Trophoblast cell (in vitro differentiated cells and primary cell): ENCODE results near the gene ADORA3.

Experiments used
- DNase-seq, 2 donors: peaks; one replicate each; pipeline ENCODE4 v3.0.0-alpha.2; 2016
- H2AFZ ChIP-seq: 2 replicates; pipeline ENCODE4 v1.6.1; 2013; ENCODE audit warnings: low read length, moderate library complexity, mild to moderate bottlenecking; ENCODE audit not compliant: insufficient read depth, poor library complexity
- H2AK5ac ChIP-seq: 2 replicates; pipeline ENCODE4 v1.6.1; 2013; ENCODE audit warnings: mild to moderate bottlenecking, low read length
- H2BK120ac ChIP-seq: 2 replicates; pipeline ENCODE4 v1.6.1; 2013; ENCODE audit warnings: low read length, mild to moderate bottlenecking, moderate library complexity; ENCODE audit not compliant: insufficient read depth, poor library complexity
- H2BK12ac ChIP-seq: 2 replicates; pipeline ENCODE4 v1.6.1; 2013; ENCODE audit warnings: mild to moderate bottlenecking, low read length, moderate library complexity
- H2BK5ac ChIP-seq: 2 replicates; pipeline ENCODE4 v1.6.1; 2013; ENCODE audit warnings: low read length, low read depth, moderate library complexity, mild to moderate bottlenecking; ENCODE audit not compliant: poor library complexity
- H3K14ac ChIP-seq: 2 replicates; pipeline ENCODE4 v1.6.1; 2013; ENCODE audit warnings: mild to moderate bottlenecking, low read length
- H3K18ac ChIP-seq: 2 replicates; pipeline ENCODE4 v1.6.1; 2013; ENCODE audit warnings: mild to moderate bottlenecking, low read length
- H3K23ac ChIP-seq: 2 replicates; pipeline ENCODE4 v1.6.1; 2013; ENCODE audit warnings: low read length
- H3K27ac ChIP-seq: 2 replicates; pipeline ENCODE4 v1.5.1; 2013; ENCODE audit warnings: low read depth, mild to moderate bottlenecking, inconsistent platforms, low read length, moderate library complexity
- H3K27me3 ChIP-seq: 2 replicates; pipeline ENCODE4 v1.6.1; 2013; ENCODE audit warnings: inconsistent platforms, mild to moderate bottlenecking, low read length, moderate library complexity; ENCODE audit not compliant: insufficient read depth
- H3K36me3 ChIP-seq, 2 experiments: 1 replicate in 1 of 2; 2 replicates in 1 of 2; pipeline ENCODE4 v1.6.1; 2013; ENCODE audit warnings: low read length in 2 of 2, mild to moderate bottlenecking in 2 of 2, moderate library complexity in 1 of 2; ENCODE audit not compliant: insufficient read depth in 2 of 2, control insufficient read depth in 1 of 2
- H3K4ac ChIP-seq: 2 replicates; pipeline ENCODE4 v1.6.1; 2013; ENCODE audit warnings: low read depth, mild to moderate bottlenecking, low read length, moderate library complexity
- H3K4me1 ChIP-seq, 2 experiments: 1 replicate in 1 of 2; 2 replicates in 1 of 2; pipeline ENCODE4 v1.6.1; 2013; ENCODE audit warnings: low read length in 2 of 2, mild to moderate bottlenecking in 2 of 2, moderate library complexity in 1 of 2; ENCODE audit not compliant: insufficient read depth in 2 of 2, control insufficient read depth in 1 of 2
- H3K4me2 ChIP-seq: 2 replicates; pipeline ENCODE4 v1.6.1; 2013; ENCODE audit warnings: inconsistent platforms, mild to moderate bottlenecking, low read length, moderate library complexity
- H3K4me3 ChIP-seq: 2 replicates; pipeline ENCODE4 v1.5.1; 2013; ENCODE audit warnings: mild to moderate bottlenecking, low read depth, low read length, inconsistent platforms
- H3K79me1 ChIP-seq: one replicate; pipeline ENCODE4 v1.6.1; 2013; ENCODE audit warnings: low read length
- H3K79me2 ChIP-seq: 2 replicates; pipeline ENCODE4 v1.6.1; 2013; ENCODE audit warnings: low read length, mild to moderate bottlenecking; ENCODE audit not compliant: control insufficient read depth, insufficient read depth, poor library complexity
- H3K9ac ChIP-seq: 2 replicates; pipeline ENCODE4 v1.6.1; 2013; ENCODE audit warnings: mild to moderate bottlenecking, low read length
- H3K9me3 ChIP-seq: 2 replicates; pipeline ENCODE4 v1.6.1; 2013; ENCODE audit warnings: low read depth, mild to moderate bottlenecking, control low read depth, inconsistent platforms, low read length; ENCODE audit not compliant: insufficient read depth
- H4K12ac ChIP-seq: 2 replicates; pipeline ENCODE4 v1.6.1; 2013; ENCODE audit warnings: low read depth, mild to moderate bottlenecking, low read length, moderate library complexity
- H4K8ac ChIP-seq: 2 replicates; pipeline ENCODE4 v1.6.1; 2013; ENCODE audit warnings: low read depth, mild to moderate bottlenecking, low read length, moderate library complexity
- H4K91ac ChIP-seq: one replicate; pipeline ENCODE4 v1.6.1; 2013; ENCODE audit warnings: low read depth, mild to moderate bottlenecking, low read length, moderate library complexity
- WGBS: extraction: QIAGEN DNeasy Blood & Tissue Kit; methylation state at CpG from one replicate; pipeline ENCODE4 v1.1.7; 2013; ENCODE audit warnings: missing lambda C conversion rate; ENCODE audit not compliant: insufficient read length, insufficient coverage; ENCODE audit errors: extremely low coverage; 5-methylcytosine and 5-hydroxymethylcytosine counted together

Gene ADORA3

GRCh38 chr1:111471012-111471411 is 32.4 kb downstream of the ADORA3 start:
- H2BK5ac ChIP-seq = no peak overlapping the region
- no peak overlapping the region for H2AFZ ChIP-seq
- H3K4me1 ChIP-seq = peaks cover 0 to under 1% of the 10 kb centered on the region in 2 experiments
- no peaks in the 10 kb centered on the region for H3K79me1 ChIP-seq
- no peak overlapping the region for H4K12ac ChIP-seq
- no peak overlapping the region for H2AK5ac ChIP-seq
- H3K18ac ChIP-seq = no peak overlapping the region
- H2BK12ac ChIP-seq = no peak overlapping the region
- no peak overlapping the region for H3K14ac ChIP-seq
- DNase-seq = no peak
- H3K4me3 ChIP-seq = no peak overlapping the region
- whole genome bisulfite sequencing = no CpG with 5 or more reads among the region's 3 CpGs
- H3K27ac ChIP-seq = no peak overlapping the region
- no peak overlapping the region for H2BK120ac ChIP-seq
- H3K9me3 ChIP-seq = no peaks in the 10 kb centered on the region
- H3K9ac ChIP-seq = no peak overlapping the region
- no peaks in the 10 kb centered on the region for H3K79me2 ChIP-seq
- H3K4me2 ChIP-seq = no peak overlapping the region
- H3K4ac ChIP-seq = no peak overlapping the region
- H4K91ac ChIP-seq = no peak overlapping the region
- no peak overlapping the region for H3K23ac ChIP-seq
- peaks cover 0 to 5% of the 10 kb centered on the region in 2 experiments for H3K36me3 ChIP-seq
- no peak overlapping the region for H4K8ac ChIP-seq
- H3K27me3 ChIP-seq = no peaks in the 10 kb centered on the region

GRCh38 chr1:111470596-111470995 is 32.8 kb downstream of the ADORA3 start:
- no peak overlapping the region for H4K8ac ChIP-seq
- H3K4me3 ChIP-seq = no peak overlapping the region
- H2BK120ac ChIP-seq = no peak overlapping the region
- no peaks in the 10 kb centered on the region for H3K79me2 ChIP-seq
- no CpG with 5 or more reads among the region's 5 CpGs for WGBS
- no peak for DNase-seq
- H3K4me2 ChIP-seq = no peak overlapping the region
- no peak overlapping the region for H4K91ac ChIP-seq
- H3K14ac ChIP-seq = no peak overlapping the region
- no peak overlapping the region for H3K18ac ChIP-seq
- H3K9ac ChIP-seq = no peak overlapping the region
- peaks cover 0 to 5% of the 10 kb centered on the region in 2 experiments for H3K36me3 ChIP-seq
- no peaks in the 10 kb centered on the region for H3K27me3 ChIP-seq
- no peak overlapping the region for H3K23ac ChIP-seq
- H3K4me1 ChIP-seq = no peaks in the 10 kb centered on the region
- no peak overlapping the region for H2BK5ac ChIP-seq
- H3K79me1 ChIP-seq = no peaks in the 10 kb centered on the region
- H2AK5ac ChIP-seq = no peak overlapping the region
- no peak overlapping the region for H3K4ac ChIP-seq
- no peak overlapping the region for H3K27ac ChIP-seq
- H2AFZ ChIP-seq = no peak overlapping the region
- no peaks in the 10 kb centered on the region for H3K9me3 ChIP-seq
- H4K12ac ChIP-seq = no peak overlapping the region
- H2BK12ac ChIP-seq = no peak overlapping the region

GRCh38 chr1:111469539-111469938 is 33.9 kb downstream of the ADORA3 start:
- Histone ChIP-seq H4K91ac (no peak overlapping the region), H2BK12ac (no peak overlapping the region), H3K4me1 (no peaks in the 10 kb centered on the region), H3K27ac (no peak overlapping the region), H4K8ac (no peak overlapping the region), H3K23ac (no peak overlapping the region), H3K79me1 (no peaks in the 10 kb centered on the region), H3K79me2 (no peaks in the 10 kb centered on the region), H3K4me2 (no peak overlapping the region), H3K27me3 (no peaks in the 10 kb centered on the region), H2AK5ac (no peak overlapping the region), H2BK120ac (no peak overlapping the region), H3K4me3 (no peak overlapping the region), H3K36me3 (peaks cover 0 to 5% of the 10 kb centered on the region in 2 experiments), H2BK5ac (no peak overlapping the region), H3K4ac (no peak overlapping the region), H3K9me3 (no peaks in the 10 kb centered on the region), H3K18ac (no peak overlapping the region), H2AFZ (no peak overlapping the region), H3K9ac (no peak overlapping the region), H4K12ac (no peak overlapping the region), H3K14ac (no peak overlapping the region)
- no peak for DNase-seq

GRCh38 chr1:111468717-111469100 is 34.7 kb downstream of the ADORA3 start:
- peaks cover 0 to 5% of the 10 kb centered on the region in 2 experiments for H3K36me3 ChIP-seq
- H3K14ac ChIP-seq = no peak overlapping the region
- H3K9me3 ChIP-seq = no peaks in the 10 kb centered on the region
- no peaks in the 10 kb centered on the region for H3K79me1 ChIP-seq
- H3K18ac ChIP-seq = no peak overlapping the region
- H4K8ac ChIP-seq = no peak overlapping the region
- H2BK120ac ChIP-seq = no peak overlapping the region
- H3K9ac ChIP-seq = no peak overlapping the region
- peak in 1 of 2 donors; percentile 33 for DNase-seq
- no peak overlapping the region for H2AK5ac ChIP-seq
- H3K4me3 ChIP-seq = no peak overlapping the region
- H4K12ac ChIP-seq = no peak overlapping the region
- H3K27me3 ChIP-seq = no peaks in the 10 kb centered on the region
- no peak overlapping the region for H2BK5ac ChIP-seq
- no peaks in the 10 kb centered on the region for H3K79me2 ChIP-seq
- no peak overlapping the region for H3K4ac ChIP-seq
- H2BK12ac ChIP-seq = no peak overlapping the region
- H3K23ac ChIP-seq = no peak overlapping the region
- no peak overlapping the region for H2AFZ ChIP-seq
- no peak overlapping the region for H3K27ac ChIP-seq
- no peak overlapping the region for H4K91ac ChIP-seq
- H3K4me2 ChIP-seq = no peak overlapping the region
- H3K4me1 ChIP-seq = no peaks in the 10 kb centered on the region
